Esophagus (tissue), 2 donors: Measurements from ENCODE around the gene TSPAN18. TPM values are rescaled to one million over a fixed set of nuclear protein-coding genes. Genes with fewer than 3 reads are reported as not detected.

Experiments
- H3K27ac ChIP-seq, 2 donors: one replicate each; pipeline ENCODE4 v1.5.1; 2013; ENCODE audit warnings: low read depth in 2 of 2, mild to moderate bottlenecking in 2 of 2, inconsistent platforms in 1 of 2, low read length in 1 of 2, moderate library complexity in 1 of 2
- H3K27me3 ChIP-seq, 2 donors: one replicate each; pipeline ENCODE4 v1.6.1; 2013; ENCODE audit warnings: low read length in 2 of 2, control low read depth in 1 of 2, mild to moderate bottlenecking in 1 of 2; ENCODE audit not compliant: insufficient read depth in 2 of 2, control insufficient read depth in 1 of 2
- H3K36me3 ChIP-seq, 2 donors: one replicate each; pipeline ENCODE4 v1.6.1; 2013; ENCODE audit warnings: low read length in 1 of 2; ENCODE audit not compliant: control insufficient read depth in 2 of 2, insufficient read depth in 2 of 2
- H3K4me1 ChIP-seq, 2 donors: one replicate each; pipeline ENCODE4 v1.6.1; 2013; ENCODE audit warnings: low read length in 1 of 2; ENCODE audit not compliant: control insufficient read depth in 2 of 2, insufficient read depth in 2 of 2
- H3K4me3 ChIP-seq, 2 donors: one replicate each; pipeline ENCODE4 v1.5.1; 2013; ENCODE audit warnings: low read length in 2 of 2, mild to moderate bottlenecking in 2 of 2, low read depth in 1 of 2, moderate library complexity in 1 of 2
- H3K9me3 ChIP-seq, 2 donors: one replicate each; pipeline ENCODE4 v1.6.1; 2013; ENCODE audit warnings: mild to moderate bottlenecking in 2 of 2, low read depth in 1 of 2, low read length in 1 of 2, moderate library complexity in 1 of 2; ENCODE audit not compliant: control insufficient read depth in 2 of 2, insufficient read depth in 1 of 2
- WGBS, 2 donors: extraction: QIAGEN DNeasy Blood & Tissue Kit; methylation state at CpG; one replicate each; pipeline ENCODE4 v1.1.7; 2013; 5-methylcytosine and 5-hydroxymethylcytosine counted together
- polyA plus RNA-seq, 2 donors: library from polyadenylated mRNA; stranded (reverse); fragments of 200-250 nt; gene quantifications; one replicate each; pipeline ENCODE4 v1.2.3, GENCODE V29; 2013
- donor health status: healthy with polysubstance abuse.
- donor health status: Bipolar disorder and iron deficiency.

The TSPAN18 gene
- polyA plus RNA-seq, 2 donors: 2.2 to 3.1 TPM

DNA sequence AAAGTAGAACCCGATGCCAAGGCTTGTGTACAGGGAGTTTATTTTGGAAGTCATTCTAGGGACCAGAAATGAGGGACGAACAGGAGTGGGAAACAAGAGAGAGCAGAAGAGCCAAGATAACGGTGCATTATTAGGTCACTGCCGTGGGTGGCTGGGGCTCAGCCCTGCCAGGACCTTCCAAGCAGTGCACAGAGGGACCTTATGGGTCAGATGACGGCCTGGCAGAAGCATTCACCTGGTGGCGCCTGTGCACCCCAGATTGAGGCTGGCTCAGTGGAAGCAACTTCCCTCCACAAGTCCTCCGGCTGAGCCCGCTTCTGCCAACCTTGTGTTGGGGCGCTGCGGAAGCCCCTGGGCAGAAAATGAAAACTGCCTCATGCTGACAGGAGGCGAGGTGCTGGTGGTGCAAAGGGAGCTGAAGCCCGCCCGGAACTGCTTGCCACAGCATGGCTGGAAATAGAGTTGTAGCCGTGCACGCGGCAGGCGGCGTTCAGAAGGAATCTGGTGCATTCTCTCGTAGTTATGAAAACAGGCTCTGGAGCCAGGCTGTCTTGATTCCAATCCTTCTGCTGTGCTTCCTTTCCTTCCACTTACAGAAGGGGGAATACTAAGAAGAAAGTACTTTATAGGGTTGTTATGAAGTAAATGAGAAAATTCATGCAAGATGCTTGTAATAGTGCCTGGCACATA, 246.1 kb downstream of the TSPAN18 start:
- Histone ChIP-seq H3K27me3 (peaks cover 0 to 3% of the 10 kb centered on the region in 2 donors), H3K4me1 (peaks cover 0 to 7% of the 10 kb centered on the region in 2 donors), H3K27ac (no peak overlapping the region), H3K9me3 (no peaks in the 10 kb centered on the region), H3K36me3 (no peaks in the 10 kb centered on the region), H3K4me3 (no peak overlapping the region)
- 90% methylated on average over 19 of the region's 19 CpGs for WGBS, 2 donors

DNA sequence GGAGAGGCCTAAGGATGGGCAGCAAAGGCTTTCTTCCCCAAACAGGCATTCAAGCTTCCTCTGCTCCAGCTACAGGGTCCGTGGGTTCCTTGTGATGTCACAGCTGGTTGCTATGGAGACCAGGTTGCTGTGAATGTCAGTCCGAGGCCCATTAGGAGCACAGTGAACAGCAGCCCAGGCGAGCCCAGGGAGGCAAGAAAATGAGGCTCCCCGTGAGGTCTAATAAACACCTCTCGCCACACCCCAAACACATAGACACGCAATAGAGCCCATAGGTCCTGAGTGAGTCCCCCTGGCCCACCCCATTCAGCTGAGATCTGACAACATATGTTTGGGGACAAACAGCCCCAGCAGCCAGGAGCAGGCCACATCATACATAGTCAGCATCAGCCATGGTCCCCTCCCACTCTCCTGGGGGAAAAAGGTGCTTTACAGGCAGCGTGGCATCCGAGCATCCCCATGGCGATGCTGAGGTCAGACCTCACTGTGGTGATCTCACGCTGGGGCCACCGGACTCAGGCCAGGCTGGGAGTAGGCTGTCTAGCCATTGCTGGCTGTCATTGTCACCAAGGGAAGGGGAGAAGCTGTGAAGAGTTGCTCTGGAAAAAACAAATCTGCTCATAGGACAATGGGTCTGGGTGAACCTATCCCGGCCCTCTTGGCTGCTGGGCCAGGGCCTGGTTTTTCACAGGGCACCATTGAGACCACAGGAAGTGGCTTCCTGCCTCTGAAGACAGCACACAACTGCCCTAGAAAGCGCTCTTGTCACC, 247.1 kb downstream of the TSPAN18 start:
- Histone ChIP-seq H3K27ac (no peak overlapping the region), H3K4me1 (peaks cover 0 to 11% of the 10 kb centered on the region in 2 donors), H3K27me3 (peaks cover 0 to 3% of the 10 kb centered on the region in 2 donors), H3K36me3 (no peaks in the 10 kb centered on the region), H3K9me3 (no peaks in the 10 kb centered on the region), H3K4me3 (no peak overlapping the region)
- WGBS, 2 donors: 85 to 87% methylated on average over 13 of the region's 13 CpGs

DNA sequence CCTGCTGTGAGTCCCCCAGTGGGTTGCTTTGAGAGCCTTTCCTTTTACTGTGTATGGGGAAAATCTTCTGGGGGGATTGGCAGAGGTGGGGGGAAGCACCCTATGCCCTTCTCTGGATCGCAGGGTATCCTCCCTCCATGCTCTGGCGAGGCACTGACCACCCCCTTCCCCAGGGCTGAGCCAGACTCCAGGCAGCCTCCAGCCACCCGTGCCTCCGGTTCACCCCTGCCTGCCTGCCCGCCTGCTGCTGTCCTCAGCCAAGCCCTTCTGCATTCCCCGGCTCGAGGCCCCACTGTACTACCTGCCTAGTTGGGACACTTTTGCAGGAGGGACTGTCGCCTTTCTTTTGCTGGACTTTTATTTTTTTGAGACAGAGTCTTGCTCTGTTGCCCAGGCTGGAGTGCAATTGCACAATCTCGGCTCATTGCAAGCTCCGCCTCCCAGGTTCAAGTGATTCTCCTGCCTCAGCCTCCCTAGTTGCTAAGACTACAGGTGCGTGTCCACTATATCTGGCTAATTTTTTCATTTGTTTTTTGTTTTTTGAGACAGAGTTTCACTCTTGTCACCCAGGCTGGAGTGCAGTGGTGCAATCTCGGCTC, 247.7 kb downstream of the TSPAN18 start:
- Histone ChIP-seq H3K27me3 (peaks cover 0 to 3% of the 10 kb centered on the region in 2 donors), H3K27ac (no peak overlapping the region), H3K9me3 (no peaks in the 10 kb centered on the region), H3K4me1 (peaks cover 4 to 15% of the 10 kb centered on the region in 2 donors), H3K4me3 (no peak overlapping the region), H3K36me3 (no peaks in the 10 kb centered on the region)
- 94% methylated on average over 11 to 12 of the region's 12 CpGs for WGBS, 2 donors

DNA sequence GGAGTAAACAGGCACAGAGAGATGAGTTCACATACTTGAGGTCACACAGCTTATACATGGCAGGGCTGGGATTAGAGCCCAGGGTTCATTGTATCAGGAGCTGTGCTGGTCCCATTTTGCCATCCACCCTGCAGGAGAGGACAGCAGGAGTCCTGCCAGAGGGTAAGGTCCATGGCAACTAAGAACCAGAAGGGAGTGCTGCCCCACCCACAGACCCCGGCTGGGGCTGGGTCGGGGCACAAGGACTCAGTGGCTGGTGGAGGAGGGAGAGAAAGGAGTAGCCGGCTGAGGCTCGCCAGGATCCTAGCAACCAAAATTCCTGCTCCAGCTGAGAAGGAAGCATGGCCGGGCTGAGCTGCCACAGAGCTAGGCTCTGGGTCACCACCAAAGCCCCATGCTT, 249.8 kb downstream of the TSPAN18 start:
- H3K9me3 ChIP-seq: no peaks in the 10 kb centered on the region
- H3K36me3 ChIP-seq: no peaks in the 10 kb centered on the region
- WGBS, 2 donors: 90% methylated on average over 5 of the region's 5 CpGs
- peaks cover 0 to 3% of the 10 kb centered on the region in 2 donors for H3K27me3 ChIP-seq
- H3K27ac ChIP-seq: no peak overlapping the region
- no peak overlapping the region for H3K4me3 ChIP-seq
- peaks cover 5 to 22% of the 10 kb centered on the region in 2 donors for H3K4me1 ChIP-seq

DNA sequence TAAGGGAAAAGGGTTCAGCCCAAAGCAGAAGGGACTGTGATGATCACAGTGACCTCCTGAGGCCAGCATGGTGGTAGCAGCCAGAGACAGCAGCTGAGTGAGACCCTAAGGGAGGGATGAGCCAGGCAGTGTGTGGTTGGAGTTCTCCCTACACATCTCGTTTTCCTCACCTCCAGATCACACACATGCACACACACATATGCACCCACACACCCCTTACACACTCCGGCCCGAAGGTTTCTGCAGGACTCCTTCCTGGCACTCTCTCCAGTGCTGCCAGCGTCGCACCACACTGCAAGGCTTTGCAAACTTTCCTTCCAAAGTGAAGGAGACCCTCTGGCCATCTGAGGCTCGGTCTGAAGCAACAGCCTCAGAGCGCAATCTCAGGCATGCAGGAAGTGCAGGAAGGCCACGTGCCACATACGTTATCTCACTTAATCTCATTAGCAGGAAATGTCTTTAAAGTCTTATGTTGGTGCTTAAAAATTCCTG, 250.8 kb downstream of the TSPAN18 start:
- 18 to 24% methylated on average over 9 of the region's 9 CpGs for WGBS, 2 donors
- H3K9me3 ChIP-seq: no peaks in the 10 kb centered on the region
- H3K36me3 ChIP-seq: no peaks in the 10 kb centered on the region
- H3K4me3 ChIP-seq: no peak overlapping the region
- H3K27ac ChIP-seq: no peak overlapping the region
- H3K27me3 ChIP-seq: peaks cover 0 to 3% of the 10 kb centered on the region in 2 donors
- peaks cover 5 to 22% of the 10 kb centered on the region in 2 donors for H3K4me1 ChIP-seq

DNA sequence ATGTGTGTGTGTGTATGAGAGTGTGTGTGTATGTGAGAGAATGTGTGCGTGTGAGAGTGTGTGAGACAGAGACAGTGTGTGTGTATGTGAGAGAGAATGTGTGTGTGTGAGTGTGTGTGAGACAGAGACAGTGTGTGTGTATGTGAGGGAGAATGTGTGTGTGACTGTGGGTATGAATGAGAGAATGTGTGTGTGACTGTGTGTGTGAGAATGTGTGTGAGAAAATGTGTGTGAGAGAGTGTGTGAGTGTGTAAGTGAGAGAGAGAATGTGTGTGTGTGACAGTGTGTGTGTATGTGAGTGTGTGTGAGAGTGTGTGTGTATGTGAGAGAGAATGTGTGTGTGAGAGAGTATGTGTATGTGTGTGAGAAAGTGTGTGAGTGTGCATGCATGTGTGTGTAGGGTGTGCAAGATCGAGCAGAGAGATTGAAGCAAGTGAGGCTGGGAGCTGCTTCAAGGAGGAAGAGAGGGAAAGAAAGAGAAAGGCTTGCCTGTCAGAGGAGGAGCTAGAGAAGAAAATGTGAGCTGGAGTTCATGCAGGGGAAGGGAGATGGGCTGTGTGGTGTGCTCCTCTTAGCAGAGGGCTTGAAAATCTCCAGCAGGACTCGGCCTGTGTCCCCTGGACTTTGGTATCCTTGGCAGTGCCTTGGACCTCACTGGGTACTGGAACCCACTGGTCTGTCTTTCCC, 251.7 kb downstream of the TSPAN18 start:
- peaks cover 5 to 22% of the 10 kb centered on the region in 2 donors for H3K4me1 ChIP-seq
- H3K36me3 ChIP-seq: no peaks in the 10 kb centered on the region
- H3K27me3 ChIP-seq: peaks cover 0 to 3% of the 10 kb centered on the region in 2 donors
- peak overlapping the region; percentile 55 to 83 for H3K27ac ChIP-seq
- WGBS, 2 donors: 37 to 46% methylated on average over 3 of the region's 3 CpGs
- no peak overlapping the region for H3K4me3 ChIP-seq
- H3K9me3 ChIP-seq: no peaks in the 10 kb centered on the region

DNA sequence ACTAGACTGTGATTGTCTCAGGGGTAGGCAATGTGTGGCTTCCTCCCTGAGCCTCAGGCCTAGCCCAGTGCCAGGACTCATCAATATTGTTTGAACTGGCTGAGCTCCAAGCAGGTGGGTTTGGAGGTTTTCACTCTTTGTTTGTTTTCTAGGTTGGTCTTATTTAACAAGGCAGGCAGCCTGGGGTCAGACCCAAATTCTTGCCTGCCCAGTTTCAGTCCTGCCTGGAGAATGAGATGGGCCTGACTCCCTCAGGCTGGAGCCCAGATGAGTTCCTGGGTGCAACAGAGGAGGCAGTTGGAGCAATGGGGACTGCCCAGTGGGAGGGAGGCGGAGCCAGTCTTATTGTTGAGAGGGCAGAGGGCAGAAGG, 252.2 kb downstream of the TSPAN18 start:
- Histone ChIP-seq H3K27me3 (no peaks in the 10 kb centered on the region), H3K4me1 (peaks cover 5 to 22% of the 10 kb centered on the region in 2 donors)

DNA sequence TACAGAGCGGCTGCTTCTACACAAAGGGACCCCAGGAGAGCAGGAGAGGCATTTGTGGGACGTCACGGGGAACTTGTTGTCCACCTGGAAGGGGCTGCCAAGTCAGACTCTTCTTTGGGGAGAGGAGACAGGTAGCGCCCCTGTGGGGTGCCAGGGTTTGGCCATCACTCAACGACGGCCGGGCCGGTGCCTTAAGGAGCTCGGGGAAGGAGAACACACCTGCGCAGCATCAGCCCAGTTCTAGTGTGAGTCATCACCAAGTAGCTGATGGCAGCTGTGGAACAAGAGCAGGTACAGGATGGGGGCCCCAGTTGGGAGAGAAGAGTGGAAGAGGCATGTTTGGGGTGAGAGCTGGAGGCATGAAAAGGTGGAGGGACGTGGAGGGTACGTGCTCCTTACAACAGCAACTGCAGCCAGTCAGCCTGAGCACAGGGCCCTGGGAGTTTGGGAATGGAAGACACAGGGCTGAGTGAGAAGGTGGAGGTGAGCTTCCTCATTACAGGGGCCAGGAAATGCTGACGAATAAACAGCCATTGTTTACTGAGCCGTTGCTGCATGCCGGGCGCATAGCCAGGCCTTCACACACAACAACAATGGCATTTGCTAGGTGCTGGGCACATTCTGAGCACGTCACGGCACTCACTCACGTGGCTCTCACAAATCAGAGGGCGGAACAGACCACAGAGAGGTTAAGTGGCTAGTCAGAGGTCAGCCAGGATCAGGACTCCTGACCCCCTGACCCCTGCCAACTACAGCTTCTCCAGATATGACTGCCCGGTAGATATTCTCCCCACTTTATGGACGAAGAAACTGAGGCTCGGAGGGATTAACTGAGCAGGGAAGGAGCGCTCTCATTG, 253.0 kb downstream of the TSPAN18 start:
- Histone ChIP-seq H3K36me3 (no peaks in the 10 kb centered on the region), H3K27me3 (no peaks in the 10 kb centered on the region), H3K9me3 (no peaks in the 10 kb centered on the region), H3K4me3 (no peak overlapping the region), H3K27ac (peak overlapping the region; percentile 55 to 83), H3K4me1 (peaks cover 5 to 22% of the 10 kb centered on the region in 2 donors)
- 51 to 54% methylated on average over 24 of the region's 24 CpGs for WGBS, 2 donors

More for the DNA sequence above, 252.2 kb downstream of the TSPAN18 start:
- Histone ChIP-seq H3K9me3 (no peaks in the 10 kb centered on the region), H3K4me3 (no peak overlapping the region), H3K36me3 (no peaks in the 10 kb centered on the region), H3K27ac (peak overlapping the region; percentile 55 to 83)
- 48 to 71% methylated on average over 1 of the region's 1 CpG for WGBS, 2 donors
